ENCODE data around the gene RNF224.
"Not testable (repeated sequence)": the region's sequence is repeated elsewhere in the genome, so short reads cannot be mapped to it uniquely, and the experiment has no call there.

RNF224 gene

GRCh38 chr9:137254624-137255447, 27.5 kb downstream of the RNF224 start, which contains the start of gene NELFB:
NELFB (plus strand) TSS chr9:137255327.
- peak; percentile 91 for DNase-seq (ENCODE audit: low spot score)

GRCh38 chr9:137255448-137256114, 28.3 kb downstream of the RNF224 start:
- no peak for DNase-seq (ENCODE audit: low spot score)

DNA sequence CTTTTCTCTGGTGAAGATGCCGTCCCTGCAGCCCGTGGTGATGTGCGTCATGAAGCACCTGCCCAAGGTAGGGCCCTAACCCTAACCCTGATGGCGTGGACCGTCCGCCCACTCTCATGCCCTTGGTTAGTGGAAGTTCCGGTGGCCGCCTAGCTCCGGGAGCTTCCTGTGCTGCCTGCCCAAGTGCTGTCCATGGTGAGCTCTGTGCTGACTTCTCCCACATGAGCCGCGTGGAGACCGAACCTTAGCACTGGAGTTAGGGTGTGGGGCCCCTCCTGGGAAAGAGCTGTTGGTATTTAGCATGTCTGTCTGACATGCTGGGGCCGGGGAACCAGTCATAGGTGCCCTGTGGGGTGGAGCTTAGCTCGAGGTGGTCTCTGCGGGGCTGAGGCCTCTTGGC, 29.1 kb downstream of the RNF224 start:
- no peak for DNase-seq (ENCODE audit: low spot score)

DNA sequence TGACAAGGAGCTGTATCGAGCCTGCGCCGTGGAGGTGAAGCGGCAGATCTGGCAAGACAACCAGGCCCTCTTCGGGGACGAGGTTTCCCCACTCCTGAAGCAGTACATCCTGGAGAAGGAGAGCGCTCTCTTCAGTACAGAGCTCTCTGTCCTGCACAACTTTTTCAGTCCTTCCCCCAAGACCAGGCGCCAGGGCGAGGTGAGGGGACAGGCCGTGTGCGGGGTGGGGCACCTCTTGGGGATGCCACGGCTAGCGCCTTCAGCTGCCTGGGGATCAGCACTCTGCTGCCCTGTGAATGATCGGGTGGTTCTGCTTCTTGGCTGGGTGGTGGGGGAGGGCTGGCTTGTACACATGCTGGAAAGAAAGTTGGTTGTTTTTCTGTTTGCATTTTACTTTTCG, 29.6 kb downstream of the RNF224 start:
- no peak for DNase-seq (ENCODE audit: low spot score)

- DNase-seq (ENCODE audit: low spot score): not testable (repeated sequence)
Measured at GRCh38 chr9:137262173-137262908, 35.0 kb downstream of the RNF224 start.

DNA sequence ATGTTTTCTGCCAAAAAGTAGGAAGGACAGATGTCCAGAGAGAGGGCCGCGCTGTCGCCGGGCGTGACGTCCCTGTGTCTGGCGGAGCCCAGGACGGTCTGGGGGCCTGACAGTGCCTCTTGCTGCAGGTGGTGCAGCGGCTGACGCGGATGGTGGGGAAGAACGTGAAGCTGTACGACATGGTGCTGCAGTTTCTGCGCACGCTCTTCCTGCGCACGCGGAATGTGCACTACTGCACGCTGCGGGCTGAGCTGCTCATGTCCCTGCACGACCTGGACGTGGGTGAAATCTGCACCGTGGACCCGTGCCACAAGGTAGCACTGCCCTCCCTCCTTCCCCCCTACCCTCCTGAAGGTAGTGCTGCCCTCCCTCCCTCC, 35.6 kb downstream of the RNF224 start:
- no peak for DNase-seq (ENCODE audit: low spot score)

DNA sequence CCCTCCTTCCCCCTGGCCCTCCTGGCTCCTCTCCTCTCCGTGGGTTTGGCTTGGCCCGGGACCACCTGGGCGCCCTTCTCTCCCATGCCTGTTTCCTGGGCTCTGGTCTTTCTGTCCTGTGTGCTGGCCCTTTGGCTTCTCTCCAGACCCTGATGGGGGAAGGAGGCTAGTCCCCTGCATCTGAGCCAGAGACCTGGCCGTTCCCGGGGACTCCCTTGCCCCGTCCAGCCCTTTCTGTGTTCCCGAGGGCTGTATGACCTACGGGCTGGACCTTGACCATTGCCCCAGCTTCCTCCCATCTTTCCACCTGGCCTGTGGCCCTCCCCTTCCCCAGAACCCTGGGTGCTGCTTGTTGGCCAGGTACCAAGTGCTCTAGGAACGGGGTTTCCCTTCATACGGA, 36.2 kb downstream of the RNF224 start:
- DNase-seq (ENCODE audit: low spot score): no peak

DNA sequence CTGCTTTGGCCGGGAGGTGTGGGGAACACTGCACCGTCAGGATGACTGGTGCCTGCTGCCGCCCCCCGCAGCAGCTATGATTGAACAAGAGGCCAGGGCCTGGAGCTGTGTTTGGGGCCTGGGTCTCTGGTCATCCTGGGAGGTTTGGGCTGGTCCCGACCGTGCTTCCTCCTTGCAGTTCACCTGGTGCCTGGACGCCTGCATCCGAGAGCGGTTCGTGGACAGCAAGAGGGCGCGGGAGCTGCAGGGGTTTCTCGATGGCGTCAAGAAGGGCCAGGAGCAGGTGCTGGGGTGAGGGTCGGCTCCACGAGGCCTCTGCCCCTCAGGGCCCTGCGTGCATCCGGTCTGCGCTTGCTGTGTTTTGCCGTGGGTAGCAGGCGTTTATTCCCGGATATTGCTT, 36.8 kb downstream of the RNF224 start:
- no peak for DNase-seq (ENCODE audit: low spot score)

DNA sequence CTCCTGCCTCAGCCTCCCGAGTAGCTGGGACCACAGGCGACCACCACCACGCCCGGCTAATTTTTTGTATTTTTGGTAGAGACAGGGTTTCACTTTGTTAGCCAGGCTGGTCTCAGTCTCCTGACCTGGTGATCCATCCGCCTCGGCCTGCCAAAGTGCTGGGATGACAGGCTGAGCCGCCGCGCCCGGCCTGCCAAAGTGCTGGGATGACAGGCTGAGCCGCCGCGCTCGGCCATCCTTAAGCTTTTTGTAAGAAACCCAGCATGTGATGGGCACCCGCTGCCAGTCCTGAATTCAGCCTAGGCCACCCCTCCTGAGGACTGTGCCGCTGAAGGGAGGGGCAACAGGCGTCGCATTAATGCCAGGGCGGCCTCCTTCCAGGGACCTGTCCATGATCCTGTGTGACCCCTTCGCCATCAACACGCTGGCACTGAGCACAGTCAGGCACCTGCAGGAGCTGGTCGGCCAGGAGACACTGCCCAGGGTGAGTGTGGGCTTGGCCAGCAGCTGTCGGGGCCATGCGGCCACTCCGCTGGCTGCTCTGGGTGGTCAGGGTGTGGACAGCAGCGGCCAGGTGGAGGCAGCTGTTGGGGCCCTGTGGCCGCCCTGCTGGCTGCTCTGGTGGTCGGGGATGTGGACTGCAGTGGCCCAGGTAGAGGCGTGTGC, 38.3 kb downstream of the RNF224 start:
- no peak for DNase-seq (ENCODE audit: low spot score)

- DNase-seq (ENCODE audit: low spot score): no peak
Measured at GRCh38 chr9:137266162-137266527, 38.8 kb downstream of the RNF224 start.

DNA sequence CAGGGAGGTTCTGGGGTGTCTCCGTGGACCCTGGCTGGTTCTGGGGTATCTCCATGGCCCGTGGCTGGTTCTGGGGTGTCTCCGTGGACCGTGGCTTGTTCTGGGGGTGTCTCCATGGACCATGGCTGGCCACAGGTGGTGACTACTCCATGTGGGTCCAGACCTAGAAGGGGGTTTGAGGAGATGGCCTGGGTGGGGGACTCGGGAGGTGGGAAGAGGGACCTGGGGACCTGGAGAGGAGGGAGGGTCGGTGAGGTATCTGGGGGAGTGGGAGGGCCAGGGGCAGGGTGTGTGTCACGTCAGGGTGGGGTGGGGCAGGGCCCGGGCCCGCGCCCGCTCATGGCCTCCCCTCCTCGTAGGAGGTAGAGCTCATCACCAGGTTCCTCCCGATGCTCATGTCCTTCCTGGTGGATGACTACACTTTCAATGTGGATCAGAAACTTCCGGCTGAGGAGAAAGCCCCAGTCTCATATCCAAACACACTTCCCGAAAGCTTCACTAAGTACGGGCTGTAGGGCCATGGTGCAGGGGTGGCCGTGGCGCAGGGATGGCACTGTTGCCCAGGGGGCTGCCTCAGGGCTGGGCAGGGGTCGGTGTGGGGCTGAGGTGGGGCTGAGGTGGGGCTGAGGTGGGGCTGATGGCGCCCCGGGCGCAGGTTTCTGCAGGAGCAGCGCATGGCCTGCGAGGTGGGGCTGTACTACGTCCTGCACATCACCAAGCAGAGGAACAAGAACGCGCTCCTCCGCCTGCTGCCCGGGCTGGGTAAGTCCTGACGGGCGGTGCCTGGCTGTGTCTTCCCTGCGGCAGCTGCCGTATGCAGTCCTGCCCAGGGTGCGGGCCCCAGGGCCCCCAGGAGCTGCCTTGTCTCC, 39.5 kb downstream of the RNF224 start:
- DNase-seq (ENCODE audit: low spot score): no peak

DNA sequence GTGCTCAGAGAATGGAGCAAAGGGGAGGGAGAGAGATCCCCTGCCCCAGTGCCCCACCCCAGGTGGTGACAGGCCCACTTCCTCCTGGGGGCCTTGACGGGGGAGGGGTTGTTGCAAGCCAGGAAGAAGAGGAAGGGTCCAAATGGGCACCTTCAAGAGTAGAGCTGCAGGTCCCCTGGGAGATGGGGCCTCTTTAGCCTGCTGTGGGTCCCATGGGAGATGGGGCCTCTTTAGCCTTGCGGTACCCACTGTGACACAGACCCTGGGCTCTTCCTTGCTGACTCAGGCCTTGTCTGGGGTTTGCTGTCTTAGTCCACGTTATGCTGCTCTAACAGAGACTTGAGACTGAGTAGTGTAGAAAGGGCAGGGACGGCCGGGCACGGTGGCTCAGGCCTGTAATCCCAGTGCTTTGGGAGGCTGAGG, 40.6 kb downstream of the RNF224 start:
- no peak for DNase-seq (ENCODE audit: low spot score)

- no peak for DNase-seq (ENCODE audit: low spot score)
Measured at GRCh38 chr9:137268538-137269201, 41.4 kb downstream of the RNF224 start.

GRCh38 chr9:137269231-137269772, 42.0 kb downstream of the RNF224 start:
- DNase-seq (ENCODE audit: low spot score): no peak

DNA sequence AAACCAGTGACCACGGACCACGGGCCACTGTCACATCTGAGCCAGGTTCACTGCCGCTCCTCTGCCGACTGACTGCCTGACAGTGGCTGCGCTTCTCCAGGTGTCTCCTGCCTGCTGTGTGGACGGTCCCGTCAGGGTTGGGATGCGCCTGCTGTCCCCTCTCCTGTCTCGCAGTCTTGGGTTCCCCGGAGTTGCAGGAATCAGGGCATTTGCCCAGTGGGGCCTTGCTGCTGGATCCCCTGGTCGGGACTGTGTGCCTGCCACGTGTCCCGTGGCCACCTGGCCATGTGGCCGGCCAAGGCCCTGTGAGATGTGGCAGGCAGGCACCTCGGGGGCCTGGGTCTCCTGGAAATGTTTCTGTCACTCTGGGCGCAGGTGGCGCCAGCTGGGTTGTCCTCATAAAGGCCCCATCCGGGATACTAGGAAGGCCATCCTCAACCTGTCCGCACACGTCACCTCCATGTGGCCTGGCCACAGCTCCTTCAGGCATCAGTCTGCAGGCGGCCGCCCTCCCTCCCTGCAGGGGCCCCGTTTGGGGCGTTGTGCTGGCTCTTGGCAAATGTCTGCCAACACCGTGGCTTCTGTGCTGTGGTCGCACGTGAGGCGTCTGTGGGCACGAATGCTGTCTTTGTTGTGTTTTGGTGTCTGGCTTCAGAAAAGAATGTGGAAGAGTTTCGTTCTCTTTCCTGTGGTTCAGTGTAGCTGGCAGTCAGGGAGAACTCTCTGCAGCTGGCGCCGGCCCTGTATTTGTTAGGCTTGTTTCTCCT, 43.8 kb downstream of the RNF224 start:
- no peak for DNase-seq (ENCODE audit: low spot score)

DNA sequence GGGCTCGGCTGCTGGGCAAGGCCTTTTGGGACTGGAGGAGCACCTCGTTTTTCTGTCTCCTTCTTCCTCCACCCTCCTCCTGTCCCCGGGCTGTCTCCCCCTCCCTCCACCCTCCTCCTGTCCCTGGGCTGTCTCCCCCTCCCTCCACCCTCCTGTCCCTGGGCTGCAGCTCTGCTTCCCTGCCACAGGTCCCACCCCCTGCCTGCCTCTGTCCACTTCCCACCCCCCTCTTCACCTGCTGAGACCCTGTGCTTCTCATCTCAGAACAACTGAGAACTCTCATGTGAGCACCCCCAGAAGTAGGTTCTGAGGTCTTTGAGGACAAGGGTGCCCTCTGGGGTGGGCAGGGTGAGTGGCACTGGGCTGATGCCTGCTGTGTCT, 44.4 kb downstream of the RNF224 start:
- no peak for DNase-seq (ENCODE audit: low spot score)

DNA sequence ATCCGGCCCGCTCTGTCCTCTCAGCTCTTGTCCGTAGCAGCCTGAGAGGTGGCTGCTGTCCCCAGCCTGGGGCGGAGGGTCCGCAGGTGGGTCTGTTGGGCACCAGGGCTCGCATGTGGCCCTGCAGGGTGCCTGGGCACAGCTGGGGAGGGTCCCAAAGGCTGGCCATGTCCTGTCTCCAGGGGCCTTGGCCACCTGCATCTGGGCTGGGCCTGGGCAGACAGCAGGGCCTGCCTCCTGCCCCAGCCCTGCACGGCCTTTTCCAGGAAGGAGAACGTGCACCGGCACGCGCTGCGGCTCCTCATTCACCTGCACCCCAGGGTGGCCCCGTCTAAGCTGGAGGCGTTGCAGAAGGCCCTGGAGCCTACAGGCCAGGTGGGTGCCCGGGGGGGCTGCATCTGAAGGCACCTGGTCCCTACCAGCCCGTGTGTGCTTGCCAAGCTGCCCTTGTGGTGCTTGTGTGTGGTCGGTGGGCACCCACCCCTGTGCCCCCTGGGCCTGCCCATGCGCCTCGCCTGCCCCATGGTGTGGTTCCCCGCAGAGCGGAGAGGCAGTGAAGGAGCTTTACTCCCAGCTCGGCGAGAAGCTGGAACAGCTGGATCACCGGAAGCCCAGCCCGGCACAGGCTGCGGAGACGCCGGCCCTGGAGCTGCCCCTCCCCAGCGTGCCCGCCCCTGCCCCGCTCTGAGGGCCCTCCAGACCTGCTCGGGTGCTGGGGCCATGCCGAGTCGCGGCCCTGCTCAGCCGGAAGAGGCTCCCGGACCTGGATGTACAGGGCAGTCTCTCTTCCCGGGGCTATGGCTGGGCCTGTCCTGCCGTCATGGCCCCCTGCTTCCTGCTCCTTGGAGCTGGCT, 45.2 kb downstream of the RNF224 start:
- no peak for DNase-seq (ENCODE audit: low spot score)

DNA sequence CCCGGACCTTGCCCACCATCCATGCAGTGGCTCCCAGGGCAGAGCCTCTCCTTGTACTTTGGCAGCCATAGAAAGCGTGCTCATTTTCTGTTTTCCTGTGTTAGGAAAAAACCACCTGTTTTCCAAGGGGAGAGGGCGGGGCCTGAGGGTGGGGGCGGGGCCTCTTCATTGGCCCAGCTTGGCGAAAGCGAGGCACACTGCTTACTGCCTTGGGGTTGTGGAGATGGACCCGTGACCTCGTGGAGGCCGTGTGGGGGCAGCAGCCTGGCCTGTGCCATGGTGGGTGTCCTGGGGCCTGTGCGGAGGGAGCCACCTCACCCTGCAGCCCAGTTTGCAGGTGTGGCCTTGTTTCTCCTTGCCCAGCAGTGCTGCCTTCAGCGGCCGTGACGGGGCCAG, 45.8 kb downstream of the RNF224 start:
- no peak for DNase-seq (ENCODE audit: low spot score)

Data from LoVo (cell line).